ENCODE data around the gene OR10J1.

GRCh38 chr1:159436469-159436868, 3.1 kb upstream of the OR10J1 start:
- TF ChIP-seq EP300 (IDR thresholded peaks at IDR 0.05) (no peak), CTCF (IDR thresholded peaks at IDR 0.05) (no peak)
